ENCODE measurements around the gene MPP3.

Gene MPP3

DNA sequence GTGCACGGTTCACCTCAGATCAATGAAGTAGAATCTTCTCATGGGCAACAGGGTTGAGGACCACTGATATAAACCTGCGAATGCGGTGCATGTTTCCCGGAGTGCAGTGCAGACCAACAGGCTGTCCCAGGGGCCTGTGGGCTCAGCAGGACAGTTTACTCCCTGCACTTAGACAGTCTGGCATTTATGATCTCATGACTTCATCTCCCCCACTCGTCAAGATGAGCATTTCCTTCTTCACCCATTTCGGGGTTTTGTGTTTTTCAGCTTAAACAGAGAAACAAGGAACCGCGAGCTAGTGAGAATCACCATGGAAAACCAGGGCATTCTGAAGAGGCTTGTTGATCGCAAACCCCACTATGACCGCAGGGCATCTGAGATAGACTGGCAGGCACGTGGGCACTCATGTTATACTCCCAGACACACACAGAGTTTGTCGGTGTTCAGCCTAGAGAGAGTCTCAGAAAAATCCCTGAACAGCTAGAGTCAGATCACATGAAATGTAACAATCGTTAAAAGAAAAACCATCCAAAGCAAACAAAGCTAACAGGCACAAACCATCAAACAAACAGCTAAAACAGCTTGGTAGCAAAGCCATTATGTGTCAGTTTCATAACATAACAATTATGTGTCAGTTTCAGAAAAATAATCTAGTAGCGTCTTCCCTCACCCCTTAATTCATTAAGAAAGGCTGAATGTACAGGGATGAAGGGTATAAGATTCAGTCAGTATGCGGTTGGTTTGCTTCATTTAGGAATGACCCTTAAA, 49.8 kb downstream of the MPP3 start:
- no peak overlapping the region for H3K27ac ChIP-seq
- TF ChIP-seq, protein P1, sequence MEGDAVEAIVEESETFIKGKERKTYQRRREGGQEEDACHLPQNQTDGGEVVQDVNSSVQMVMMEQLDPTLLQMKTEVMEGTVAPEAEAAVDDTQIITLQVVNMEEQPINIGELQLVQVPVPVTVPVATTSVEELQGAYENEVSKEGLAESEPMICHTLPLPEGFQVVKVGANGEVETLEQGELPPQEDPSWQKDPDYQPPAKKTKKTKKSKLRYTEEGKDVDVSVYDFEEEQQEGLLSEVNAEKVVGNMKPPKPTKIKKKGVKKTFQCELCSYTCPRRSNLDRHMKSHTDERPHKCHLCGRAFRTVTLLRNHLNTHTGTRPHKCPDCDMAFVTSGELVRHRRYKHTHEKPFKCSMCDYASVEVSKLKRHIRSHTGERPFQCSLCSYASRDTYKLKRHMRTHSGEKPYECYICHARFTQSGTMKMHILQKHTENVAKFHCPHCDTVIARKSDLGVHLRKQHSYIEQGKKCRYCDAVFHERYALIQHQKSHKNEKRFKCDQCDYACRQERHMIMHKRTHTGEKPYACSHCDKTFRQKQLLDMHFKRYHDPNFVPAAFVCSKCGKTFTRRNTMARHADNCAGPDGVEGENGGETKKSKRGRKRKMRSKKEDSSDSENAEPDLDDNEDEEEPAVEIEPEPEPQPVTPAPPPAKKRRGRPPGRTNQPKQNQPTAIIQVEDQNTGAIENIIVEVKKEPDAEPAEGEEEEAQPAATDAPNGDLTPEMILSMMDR (conservative IDR thresholded peaks at IDR 0.05), result no peak

DNA sequence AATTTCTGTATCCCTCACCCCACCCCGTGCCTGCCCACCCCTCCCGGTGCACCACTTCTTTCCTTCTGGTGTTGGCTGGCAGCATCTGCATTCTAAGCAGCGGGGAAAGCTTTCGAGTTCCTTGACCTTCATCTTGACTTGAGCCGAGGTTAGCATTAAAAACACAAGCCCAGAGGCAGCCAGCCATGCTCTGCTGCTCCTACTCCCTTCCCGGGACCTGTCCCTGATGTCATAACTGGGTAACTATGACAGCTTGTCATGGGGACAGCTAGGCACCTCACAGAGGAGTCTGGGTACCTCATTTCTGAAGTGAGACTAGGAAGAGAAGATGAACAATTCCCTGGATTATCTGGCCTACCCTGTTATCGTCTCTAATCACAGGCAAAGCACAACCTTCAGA, 52.8 kb downstream of the MPP3 start, which contains the start of gene CFAP97D1:
Gene CFAP97D1 (plus strand): TSS at position 301 of the 400 bp plus-strand sequence. CDS start 28 bp downstream, at position 329.
- TF ChIP-seq, protein P1 (conservative IDR thresholded peaks at IDR 0.05), result no peak
- H3K27ac ChIP-seq, result peak within 1 kb of the TSS; percentile 95

DNA sequence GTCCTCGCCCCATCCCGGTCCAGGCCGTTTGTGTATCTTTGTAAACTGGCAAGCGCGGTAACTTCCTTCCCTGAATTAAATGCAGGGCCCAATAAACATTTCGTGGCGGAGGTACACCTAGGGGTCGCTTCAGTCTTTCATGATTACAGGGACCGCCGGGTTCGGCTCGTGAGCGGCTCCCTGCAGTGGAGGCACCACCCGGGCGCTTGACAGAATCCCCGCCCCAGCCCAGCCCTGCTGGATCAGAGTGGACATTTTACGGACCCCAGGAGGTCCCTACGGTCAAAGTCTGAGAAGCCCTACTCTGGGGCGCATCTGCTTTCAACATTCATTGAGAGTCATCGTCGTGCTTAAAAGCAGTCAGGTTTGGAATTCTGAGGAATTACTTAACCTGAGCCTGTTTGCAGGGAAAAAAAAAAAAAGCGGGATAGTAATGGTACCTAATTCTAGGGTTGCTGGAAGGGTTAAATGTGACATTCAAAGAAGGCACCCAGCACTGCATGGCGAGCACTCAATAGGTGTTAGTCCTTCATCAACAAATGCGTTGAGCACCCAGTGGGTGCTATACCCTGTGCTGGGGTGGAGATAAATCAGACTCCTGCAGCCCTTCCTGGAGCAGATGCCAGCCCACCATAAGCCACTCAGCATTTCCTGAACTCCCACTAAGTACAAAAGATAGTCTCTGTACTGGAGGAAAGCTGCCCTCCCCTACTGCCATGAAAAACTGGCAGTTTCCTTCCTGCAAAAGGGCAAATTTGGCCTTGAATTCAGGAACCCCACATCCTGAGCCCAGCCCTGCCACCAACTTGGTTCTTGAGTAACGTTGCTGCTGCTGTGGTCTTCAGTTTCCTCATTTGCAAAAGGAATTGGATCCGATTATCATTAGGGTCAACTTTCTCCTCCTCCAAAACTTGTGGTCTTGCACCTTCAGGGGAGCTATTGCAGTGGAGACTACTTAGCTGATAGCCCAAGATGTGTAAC, 53.5 kb downstream of the MPP3 start:
- H3K27ac ChIP-seq, result peak overlapping the region; percentile 95
- TF ChIP-seq, protein P1 (conservative IDR thresholded peaks at IDR 0.05), result peak; percentile 29; the same call in 1 of the 2 replicates

DNA sequence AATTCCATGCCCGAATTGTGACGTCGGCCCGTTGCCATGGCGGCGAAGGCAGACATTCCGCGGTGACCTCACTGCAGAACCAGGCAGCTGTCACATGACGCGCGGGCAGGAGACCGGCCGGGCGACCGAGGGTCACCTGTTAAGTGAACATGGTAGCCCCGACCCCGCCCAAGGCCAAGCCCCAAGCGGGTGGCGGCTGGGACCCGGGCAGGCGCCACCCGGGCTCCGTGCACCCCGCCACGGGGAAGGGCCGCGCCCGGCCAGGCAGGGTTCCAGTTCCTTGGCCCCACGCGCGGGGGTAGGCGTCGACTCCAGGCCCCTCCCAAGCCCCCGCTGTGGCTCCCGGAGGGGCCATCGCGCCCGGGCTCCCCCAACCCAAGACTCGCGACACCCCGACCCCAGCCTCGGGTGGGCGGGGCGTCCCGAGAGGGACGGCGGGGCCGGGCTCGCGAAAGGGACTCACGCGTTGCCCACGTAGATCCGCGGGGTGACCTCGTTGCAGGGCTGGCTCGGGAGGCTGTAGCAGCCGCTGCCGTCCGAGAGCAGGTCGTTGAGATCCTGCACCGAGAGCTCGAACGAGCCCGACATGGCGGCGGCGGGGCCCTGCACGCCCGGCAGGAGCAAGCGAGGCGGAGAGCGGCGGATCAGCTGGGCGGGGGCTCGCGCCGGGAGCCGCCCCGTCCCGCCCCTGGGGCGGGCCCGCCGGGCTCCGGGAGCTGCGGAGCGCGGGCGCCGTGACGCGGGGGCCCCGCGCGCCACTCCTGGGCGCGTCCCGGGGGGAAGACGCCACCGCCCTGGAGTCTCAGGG, 54.4 kb downstream of the MPP3 start, which contains the start of gene DUSP3:
Gene DUSP3 (minus strand): TSS at position 641 of the 808 bp plus-strand sequence. CDS start 53 bp downstream, at position 588.
- H3K27ac ChIP-seq, result peak within 1 kb of the TSS; percentile 95

DNA sequence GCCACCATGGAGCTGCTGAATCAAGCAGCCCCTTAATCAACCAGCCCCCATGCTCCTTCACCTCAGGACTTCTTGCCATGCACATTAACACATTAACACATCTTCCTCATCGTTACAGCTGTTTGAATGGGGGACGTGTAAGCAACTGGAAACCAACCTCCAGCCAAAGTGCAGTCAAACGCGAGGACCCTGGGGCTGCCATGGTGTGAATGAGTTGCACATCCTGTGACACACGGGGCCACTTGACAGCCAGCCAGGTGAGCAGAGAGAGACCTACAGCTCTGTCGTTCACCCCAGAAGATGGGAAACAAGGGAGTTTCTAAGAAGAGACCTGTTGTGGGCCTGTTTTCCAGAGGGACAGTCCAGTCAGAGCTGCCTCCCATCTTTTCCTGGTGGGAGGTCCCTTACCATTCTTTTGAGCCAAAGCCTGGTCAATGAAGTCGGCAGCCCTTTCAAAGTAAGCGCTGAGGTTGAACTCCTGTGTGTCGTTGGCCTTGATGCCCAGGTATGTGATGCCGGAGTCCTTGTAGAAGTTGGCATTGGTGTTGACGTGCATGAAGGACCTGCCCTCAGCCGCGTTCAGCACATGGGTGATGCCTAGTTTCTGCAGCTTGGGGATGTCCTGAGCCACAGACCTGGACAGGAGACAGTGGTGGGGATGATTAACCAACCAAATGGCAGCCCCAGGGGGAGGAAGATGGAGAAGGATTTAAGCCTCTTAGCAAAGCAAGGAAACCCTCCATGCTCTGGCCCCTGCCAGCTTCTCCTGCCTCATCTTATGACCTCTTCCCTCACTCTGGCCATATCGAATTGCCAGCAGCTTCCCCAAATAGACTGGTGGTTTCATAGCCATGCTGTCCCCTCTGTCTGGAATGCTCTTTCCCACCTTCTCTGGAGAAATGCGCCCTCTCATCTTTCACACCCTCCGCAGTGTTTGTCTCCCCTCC, 58.4 kb downstream of the MPP3 start:
- TF ChIP-seq, protein P1 (conservative IDR thresholded peaks at IDR 0.05), result no peak
- H3K27ac ChIP-seq, result no peak overlapping the region

More for the DNA sequence above, 54.4 kb downstream of the MPP3 start, which contains the start of gene DUSP3:
- TF ChIP-seq, protein P1 (conservative IDR thresholded peaks at IDR 0.05), result no peak; the same call in 1 of the 2 replicates
